RWPE2 (cell line): Measurements from ENCODE around the gene NAV2.

ENCODE experiments used
- ATAC-seq: fragments of 200-7000 bp; cut with Tn5 transposase; 3 replicates; pipeline ENCODE4 v1.9.1; 2021; ENCODE audit warnings: low read depth
- DNase-seq: peaks from one replicate; pipeline ENCODE4 v3.0.0-alpha.2; 2020; ENCODE audit warnings: low spot score
- H3K27ac ChIP-seq: fragments of 450-650 bp; 2 replicates; pipeline ENCODE4 v1.5.1; 2017; ENCODE audit warnings: mild to moderate bottlenecking; ENCODE audit not compliant: poor library complexity, severe bottlenecking
- H3K27me3 ChIP-seq: fragments of 250-450 bp; sonication (Bioruptor Pico); 2 replicates; pipeline ENCODE4 v1.5.1; 2021; ENCODE audit warnings: mild to moderate bottlenecking, moderate library complexity; ENCODE audit not compliant: insufficient read depth, poor library complexity, severe bottlenecking
- H3K36me3 ChIP-seq: fragments of 250-450 bp; sonication (Bioruptor Pico); 2 replicates; pipeline ENCODE4 v1.5.1; 2020; ENCODE audit warnings: low read depth, mild to moderate bottlenecking, moderate library complexity
- H3K4me1 ChIP-seq: fragments of 250-450 bp; sonication (Bioruptor Pico); 2 replicates; pipeline ENCODE4 v1.5.1; 2021; ENCODE audit warnings: mild to moderate bottlenecking, moderate library complexity; ENCODE audit not compliant: insufficient read depth, poor library complexity, severe bottlenecking
- H3K4me3 ChIP-seq: fragments of 250-450 bp; sonication (Bioruptor Pico); 2 replicates; pipeline ENCODE4 v1.5.1; 2021; ENCODE audit warnings: mild to moderate bottlenecking, moderate library complexity; ENCODE audit not compliant: severe bottlenecking
- H3K9me3 ChIP-seq: fragments of 250-450 bp; sonication (Bioruptor Pico); 2 replicates; pipeline ENCODE4 v1.5.1; 2021; ENCODE audit warnings: mild to moderate bottlenecking, moderate library complexity; ENCODE audit not compliant: severe bottlenecking
- CTCF ChIP-seq: fragments of 450-650 bp; IDR thresholded peaks from one replicate; pipeline ENCODE4 v1.5.1; 2017; ENCODE audit warnings: mild to moderate bottlenecking, moderate library complexity; ENCODE audit not compliant: poor library complexity, severe bottlenecking

The NAV2 gene

GRCh38 chr11:19881177-19881576, 168.5 kb downstream of the NAV2 start:
- no peak for ATAC-seq
- Histone ChIP-seq H3K9me3 (no peaks in the 10 kb centered on the region), H3K27me3 (no peaks in the 10 kb centered on the region), H3K4me3 (no peak overlapping the region), H3K4me1 (no peaks in the 10 kb centered on the region), H3K27ac (no peak overlapping the region), H3K36me3 (no peaks in the 10 kb centered on the region)
- no peak for TF ChIP-seq CTCF
- no peak for DNase-seq

GRCh38 chr11:19882356-19882755, 169.7 kb downstream of the NAV2 start:
- no peaks in the 10 kb centered on the region for H3K27me3 ChIP-seq
- no peak for TF ChIP-seq CTCF
- H3K9me3 ChIP-seq, result no peaks in the 10 kb centered on the region
- no peak overlapping the region for H3K27ac ChIP-seq
- H3K4me1 ChIP-seq, result no peaks in the 10 kb centered on the region
- DNase-seq (no peak), ATAC-seq (no peak)
- no peak overlapping the region for H3K4me3 ChIP-seq
- H3K36me3 ChIP-seq, result no peaks in the 10 kb centered on the region

- ATAC-seq (no peak), DNase-seq (no peak)
- Histone ChIP-seq H3K4me1 (peaks cover 9% of the 10 kb centered on the region), H3K27me3 (no peaks in the 10 kb centered on the region), H3K36me3 (no peaks in the 10 kb centered on the region), H3K9me3 (no peaks in the 10 kb centered on the region), H3K27ac (no peak overlapping the region), H3K4me3 (no peak overlapping the region)
- no peak for TF ChIP-seq CTCF
Observed at GRCh38 chr11:19886498-19886897, 173.9 kb downstream of the NAV2 start.

DNA sequence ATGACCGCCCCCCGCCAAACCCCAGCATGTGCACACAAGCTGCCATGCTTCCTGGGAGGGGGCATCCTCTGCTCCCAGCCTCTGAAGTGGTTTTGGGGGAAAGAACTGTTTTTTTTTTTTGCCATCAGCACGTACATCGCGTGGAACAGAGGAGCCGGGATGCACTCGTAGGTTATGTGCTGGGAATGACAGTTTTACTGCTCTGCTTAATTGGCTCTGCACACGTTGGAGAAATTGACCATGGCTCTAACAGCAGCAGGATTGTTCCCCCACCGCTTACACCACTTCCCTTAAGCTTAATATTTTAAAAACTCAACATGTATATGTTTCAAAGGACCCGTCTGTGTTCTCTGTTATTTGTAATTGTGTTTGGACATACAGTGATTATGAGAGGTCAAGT, 175.2 kb downstream of the NAV2 start:
- no peaks in the 10 kb centered on the region for H3K9me3 ChIP-seq
- no peaks in the 10 kb centered on the region for H3K27me3 ChIP-seq
- TF ChIP-seq CTCF, result no peak
- DNase-seq (no peak), ATAC-seq (no peak)
- no peaks in the 10 kb centered on the region for H3K36me3 ChIP-seq
- H3K27ac ChIP-seq, result no peak overlapping the region
- peaks cover 18% of the 10 kb centered on the region for H3K4me1 ChIP-seq
- H3K4me3 ChIP-seq, result no peak overlapping the region

- Histone ChIP-seq H3K36me3 (no peaks in the 10 kb centered on the region), H3K27ac (no peak overlapping the region), H3K4me3 (no peak overlapping the region), H3K4me1 (peaks cover 19% of the 10 kb centered on the region), H3K27me3 (no peaks in the 10 kb centered on the region), H3K9me3 (no peaks in the 10 kb centered on the region)
- no peak for ATAC-seq
- DNase-seq, result no peak
- TF ChIP-seq CTCF, result no peak
Observed at GRCh38 chr11:19889531-19889930, 176.9 kb downstream of the NAV2 start.
